Right ventricle myocardium superior (tissue), 1 donor: Measurements from ENCODE around the gene BRIP1. TPM values are rescaled to one million over a fixed set of nuclear protein-coding genes. Genes with fewer than 3 reads are reported as not detected.
"Not testable (repeated sequence)": the region's sequence is repeated elsewhere in the genome, so short reads cannot be mapped to it uniquely, and the experiment has no call there.

Source experiments
- ATAC-seq: fragments of 200-7000 bp; cut with Tn5 transposase; one replicate; pipeline ENCODE4 v1.9.1; 2020; ENCODE audit warnings: mild to moderate bottlenecking; ENCODE audit not compliant: poor library complexity
- DNase-seq: peaks from one replicate; pipeline ENCODE4 v3.0.0-alpha.2; 2020
- intact Hi-C: fragments of 100-400 bp; cut with DNase I; formaldehyde crosslinking; loops from one replicate; pipeline ENCODE4 v1.11.2; 2022
- total RNA-seq: library from RNA; stranded (reverse); fragmentation: NEBNext Ultra II Directional; extraction: Animal tissue kit (Norgen Biotek cat#: 25700); gene quantifications from one replicate; pipeline ENCODE4 v1.2.1, GENCODE V29; 2021
- donor health status: DM: no; HTN: yes; CAD: no; lungs with severe emphysema.

Gene BRIP1
- total RNA-seq, 1 donor from 2014 or later, result 0.22 TPM

GRCh38 chr17:61836266-61837174, 26.8 kb downstream of the BRIP1 start:
- DNase-seq, result no peak
- no peak for ATAC-seq
- intact Hi-C loops, result no loop called here

- ATAC-seq (no peak), DNase-seq (no peak)
- intact Hi-C loops, result no loop called here
These were observed 27.7 kb downstream of the BRIP1 start for GRCh38 chr17:61835606-61836005.

- no peak for ATAC-seq
- DNase-seq, result no peak
- intact Hi-C loops, result no loop called here
These were observed 28.7 kb downstream of the BRIP1 start for GRCh38 chr17:61834610-61835009.

GRCh38 chr17:61833536-61834193, 29.7 kb downstream of the BRIP1 start:
- ATAC-seq, result no peak
- no peak for DNase-seq
- intact Hi-C loops, result no loop called here

GRCh38 chr17:61832463-61832862, 30.9 kb downstream of the BRIP1 start:
- ATAC-seq, result no peak
- intact Hi-C loops, result no loop called here
- no peak for DNase-seq

GRCh38 chr17:61831099-61831498, 32.2 kb downstream of the BRIP1 start:
- ATAC-seq, result no peak
- DNase-seq, result no peak
- intact Hi-C loops, result no loop called here

- ATAC-seq, result no peak
- intact Hi-C loops, result no loop called here
These were observed 34.6 kb downstream of the BRIP1 start for GRCh38 chr17:61828694-61829093.

GRCh38 chr17:61827649-61828395, 35.5 kb downstream of the BRIP1 start:
- intact Hi-C loops, result no loop called here
- ATAC-seq (no peak), DNase-seq (no peak)

More at GRCh38 chr17:61828694-61829093, 34.6 kb downstream of the BRIP1 start:
- DNase-seq, result no peak

GRCh38 chr17:61826866-61827265, 36.5 kb downstream of the BRIP1 start:
- intact Hi-C loops, DNase-seq, ATAC-seq: not testable (repeated sequence)

- DNase-seq, intact Hi-C loops, ATAC-seq: not testable (repeated sequence)
These were observed 37.1 kb downstream of the BRIP1 start for GRCh38 chr17:61826198-61826597.

- ATAC-seq, result no peak
- intact Hi-C loops, result no loop called here
- DNase-seq, result no peak
These were observed 37.7 kb downstream of the BRIP1 start for GRCh38 chr17:61825448-61826137.

- intact Hi-C loops, result no loop called here
- no peak for ATAC-seq
These were observed 40.7 kb downstream of the BRIP1 start for GRCh38 chr17:61822326-61823285.

GRCh38 chr17:61821655-61822054, 41.7 kb downstream of the BRIP1 start:
- intact Hi-C loops, result no loop called here
- no peak for ATAC-seq
- no peak for DNase-seq

More at GRCh38 chr17:61822326-61823285, 40.7 kb downstream of the BRIP1 start:
- DNase-seq, result no peak

GRCh38 chr17:61819265-61819664, 44.1 kb downstream of the BRIP1 start:
- intact Hi-C loops, ATAC-seq, DNase-seq: not testable (repeated sequence)

GRCh38 chr17:61818225-61818624, 45.1 kb downstream of the BRIP1 start:
- DNase-seq (no peak), ATAC-seq (no peak)
- intact Hi-C loops, result no loop called here

- ATAC-seq (no peak), DNase-seq (no peak)
- intact Hi-C loops, result no loop called here
These were observed 45.9 kb downstream of the BRIP1 start for GRCh38 chr17:61817452-61817851.

GRCh38 chr17:61816538-61816937, 46.8 kb downstream of the BRIP1 start:
- ATAC-seq (no peak), DNase-seq (no peak)
- intact Hi-C loops, result no loop called here
